Sciatic nerve (tissue), 2 donors: ENCODE measurements around the gene UBAP2. TPM values are rescaled to one million over a fixed set of nuclear protein-coding genes. Genes with fewer than 3 reads are reported as not detected.
"Not testable (repeated sequence)": the region's sequence is repeated elsewhere in the genome, so short reads cannot be mapped to it uniquely, and the experiment has no call there.

Experiments
- ATAC-seq: fragments of 200-7000 bp; cut with Tn5 transposase; one replicate; pipeline ENCODE4 v1.9.1; 2020; ENCODE audit warnings: mild to moderate bottlenecking, moderate library complexity
- DNase-seq: peaks from one replicate; pipeline ENCODE4 v3.0.0-alpha.2; 2020; ENCODE audit warnings: low spot score
- intact Hi-C: fragments of 100-400 bp; cut with DNase I; formaldehyde crosslinking; loops from one replicate; pipeline ENCODE4 v1.14.2; 2022
- total RNA-seq: library from RNA; stranded (reverse); fragmentation: NEBNext Ultra II Directional; extraction: Animal tissue kit (Norgen Biotek cat#: 25700); gene quantifications from one replicate; pipeline ENCODE4 v1.2.1, GENCODE V29; 2021
- donor health status: DM: no; HTN: no; CAD: no.
- donor health status: DM: no; HTN: no; CAD: no.

Gene UBAP2
- total RNA-seq, 1 donor from 2014 or later, result 54.0 TPM

DNA sequence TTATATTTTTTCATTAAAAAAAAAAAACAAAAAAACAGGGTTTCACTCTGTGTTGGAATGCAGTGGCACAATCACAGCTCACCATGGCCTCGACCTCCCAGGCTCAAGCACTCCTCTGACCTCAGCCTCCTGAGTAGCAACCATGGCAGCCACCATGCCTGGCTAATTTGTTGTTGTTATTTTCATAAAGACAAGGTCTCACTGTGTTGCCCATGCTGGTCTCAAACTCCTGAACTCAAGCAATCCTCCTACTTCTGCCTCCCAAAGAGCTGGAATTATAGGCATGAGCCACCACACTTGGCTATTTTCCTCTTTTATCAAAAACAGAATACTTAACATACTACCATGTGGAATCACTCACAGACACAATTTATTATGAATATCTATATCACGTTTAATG, 46.7 kb downstream of the UBAP2 start:
- no peak for ATAC-seq
- intact Hi-C loops, result no loop called here
- DNase-seq, result no peak

DNA sequence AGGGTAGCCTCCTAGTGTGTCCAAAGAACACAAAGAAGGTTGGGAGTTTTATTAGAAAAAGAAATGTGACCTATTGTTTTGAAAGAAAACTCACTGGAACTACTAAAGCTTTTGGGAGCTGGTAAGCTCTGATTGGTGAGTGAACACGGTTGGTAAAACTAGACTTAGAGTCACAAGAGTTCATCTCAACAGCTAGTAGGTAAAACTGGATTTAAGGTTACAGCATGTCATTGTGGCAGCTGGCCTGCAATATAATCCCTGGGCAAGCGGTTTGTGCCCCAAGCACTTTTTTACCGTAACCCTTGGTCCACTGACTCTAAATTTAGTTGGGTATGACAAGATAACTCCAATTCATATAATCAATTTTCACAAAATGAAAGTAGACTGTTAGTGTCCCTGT, 47.4 kb downstream of the UBAP2 start:
- intact Hi-C loops, result no loop called here
- DNase-seq (no peak), ATAC-seq (no peak)

DNA sequence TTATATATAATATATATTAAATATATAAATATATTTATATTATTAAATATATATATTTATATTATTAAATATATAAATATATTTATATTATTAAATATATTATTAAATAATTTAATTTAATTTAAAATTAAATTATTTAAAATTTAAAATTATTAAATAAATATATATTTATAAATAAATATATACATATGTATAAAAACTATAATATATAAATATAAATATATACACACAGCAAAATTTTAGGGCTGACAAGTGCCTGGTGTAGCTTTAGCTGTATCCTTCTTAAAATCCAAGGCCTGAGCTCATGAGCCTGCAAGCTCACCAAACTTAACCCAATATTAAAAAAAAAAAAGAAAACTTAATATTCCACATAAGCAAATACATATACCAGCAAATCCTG, 53.2 kb downstream of the UBAP2 start:
- ATAC-seq, result no peak
- no peak for DNase-seq
- intact Hi-C loops, result no loop called here

- intact Hi-C loops, result no loop called here
- DNase-seq (no peak), ATAC-seq (no peak)
Observed at GRCh38 chr9:33993104-33993503, 55.6 kb downstream of the UBAP2 start.

- intact Hi-C loops, result no loop called here
- ATAC-seq (no peak), DNase-seq (no peak)
Observed at GRCh38 chr9:33992632-33993031, 56.1 kb downstream of the UBAP2 start.

- intact Hi-C loops, result no loop called here
- no peak for ATAC-seq
- DNase-seq, result no peak
Observed at GRCh38 chr9:33988219-33988890, 60.3 kb downstream of the UBAP2 start.

DNA sequence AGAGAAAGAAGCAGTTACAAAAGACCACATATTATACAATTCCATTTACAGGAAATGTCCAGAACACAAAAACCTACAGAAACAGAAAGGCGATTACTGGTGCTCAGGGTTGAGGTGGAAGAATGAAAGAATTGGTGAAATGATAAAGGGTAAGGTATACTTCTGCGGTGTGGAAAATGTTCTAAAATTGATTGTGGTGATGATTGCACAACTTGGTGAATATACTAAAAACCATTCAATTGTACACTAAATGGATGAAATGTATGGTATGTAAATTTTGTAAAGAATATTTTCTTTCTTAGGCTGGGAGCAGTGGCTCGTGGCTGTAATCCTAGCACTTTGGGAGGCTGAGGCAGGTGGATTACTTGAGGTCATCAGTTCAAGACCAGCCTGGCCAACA, 72.3 kb downstream of the UBAP2 start:
- intact Hi-C loops, result no loop called here
- no peak for ATAC-seq
- no peak for DNase-seq

- ATAC-seq (no peak), DNase-seq (no peak)
- intact Hi-C loops, result no loop called here
Observed at GRCh38 chr9:33972698-33973097, 76.0 kb downstream of the UBAP2 start.

GRCh38 chr9:33964086-33964768, 84.5 kb downstream of the UBAP2 start:
- ATAC-seq, result no peak
- no peak for DNase-seq
- intact Hi-C loops, result no loop called here

GRCh38 chr9:33962468-33962867, 86.2 kb downstream of the UBAP2 start:
- intact Hi-C loops, DNase-seq, ATAC-seq: not testable (repeated sequence)

- DNase-seq (no peak), ATAC-seq (no peak)
- intact Hi-C loops, result no loop called here
Observed at GRCh38 chr9:33959725-33960124, 89.0 kb downstream of the UBAP2 start.

DNA sequence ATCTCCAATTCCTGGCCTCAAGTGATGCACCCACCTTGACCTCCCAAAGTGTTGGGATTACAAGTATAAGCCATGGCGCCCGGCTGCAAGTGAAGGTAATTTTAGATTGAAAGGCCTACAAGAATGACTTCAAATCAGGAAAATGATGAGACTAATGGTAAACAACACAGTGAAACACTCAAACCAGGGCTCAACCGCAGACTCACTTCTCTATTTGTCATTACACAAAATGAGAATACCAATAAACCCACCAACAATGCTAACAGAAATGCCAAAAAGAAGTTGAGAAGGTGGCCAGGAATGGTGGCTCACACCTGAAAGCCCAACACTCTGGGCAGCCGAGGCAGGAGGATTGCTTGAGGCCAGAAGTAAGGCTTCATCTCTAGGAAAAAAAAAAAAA, 92.1 kb downstream of the UBAP2 start:
- intact Hi-C loops, result no loop called here
- ATAC-seq (no peak), DNase-seq (no peak)

- ATAC-seq (no peak), DNase-seq (no peak)
- intact Hi-C loops, result no loop called here
Observed at GRCh38 chr9:33952066-33952465, 96.6 kb downstream of the UBAP2 start.

DNA sequence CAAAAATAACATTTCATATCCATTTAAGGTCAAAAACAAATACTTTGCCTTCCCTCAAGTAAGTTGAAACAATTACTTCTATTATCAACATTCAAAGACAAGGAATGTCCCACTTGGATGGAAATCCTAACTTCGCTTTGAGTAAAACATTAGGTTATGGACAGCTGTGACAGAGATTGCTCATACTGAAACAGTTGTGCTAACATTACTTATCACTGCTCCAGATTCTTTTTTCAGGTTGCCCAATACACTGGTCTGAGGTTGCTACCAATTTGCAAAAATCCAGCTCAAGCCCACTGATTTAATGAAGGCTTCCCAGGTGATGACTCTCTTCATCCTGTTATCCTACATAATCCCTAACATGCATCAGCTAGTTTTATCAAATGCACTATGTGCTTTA, 98.3 kb downstream of the UBAP2 start:
- intact Hi-C loops, result no loop called here
- DNase-seq (no peak), ATAC-seq (no peak)

DNA sequence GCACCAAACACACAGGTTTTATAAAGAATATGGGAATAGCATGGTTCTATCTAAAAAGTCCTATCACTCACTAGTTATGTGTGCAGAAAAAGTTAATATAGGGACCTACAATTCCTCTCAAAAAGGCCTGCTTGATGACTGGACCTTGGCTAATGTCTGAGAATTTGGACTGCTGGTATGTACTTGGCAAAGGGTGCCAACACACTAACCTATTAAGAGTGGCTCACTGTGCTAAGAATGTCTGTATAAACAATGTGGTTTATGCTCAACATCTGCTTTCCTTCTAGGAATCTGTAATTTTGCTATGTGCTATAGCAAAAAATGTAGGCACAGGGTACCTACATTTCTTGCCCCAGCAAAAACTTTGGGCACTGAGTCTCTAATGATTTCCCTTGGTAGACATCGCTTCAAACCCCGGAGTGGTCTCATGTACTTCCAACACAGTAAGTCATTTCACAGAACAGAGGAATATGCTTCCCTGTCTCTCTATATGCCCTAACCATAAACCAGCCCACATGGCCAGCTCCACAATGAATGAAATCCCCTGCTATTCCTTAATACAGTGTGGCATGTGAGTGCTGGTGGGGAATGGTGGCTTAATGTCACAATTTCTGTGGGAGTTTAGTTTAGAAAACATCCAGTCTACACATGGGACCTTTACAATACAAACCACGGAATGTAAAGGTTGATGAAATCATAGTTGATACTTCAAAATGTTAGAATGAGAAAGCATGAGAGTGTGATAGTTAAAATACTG, 101.7 kb downstream of the UBAP2 start:
- intact Hi-C loops, result loop anchor here (10.0 kb wide), 1 partner anchor 892 kb away; no protein-coding TSS in a partner anchor
- ATAC-seq (no peak), DNase-seq (no peak)

DNA sequence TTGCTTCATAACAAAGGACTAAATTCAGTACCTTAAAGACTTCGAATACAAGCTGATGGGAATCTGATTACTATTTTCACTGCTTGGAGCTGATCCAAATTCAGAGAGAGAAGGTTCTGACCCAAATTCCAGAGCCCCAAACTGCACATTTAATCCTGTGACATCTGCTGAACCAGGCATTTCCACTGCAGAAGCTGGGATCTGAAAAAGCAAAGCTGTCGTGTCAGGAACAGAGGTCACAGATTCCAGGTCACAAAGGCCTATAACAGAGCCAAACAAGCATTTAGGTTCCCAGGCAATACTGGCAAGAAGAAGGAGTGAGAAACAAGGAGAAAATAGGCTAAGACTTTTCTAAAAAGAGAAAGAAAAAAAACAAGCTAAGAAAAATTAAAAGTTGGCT, 105.3 kb downstream of the UBAP2 start:
- intact Hi-C loops, result loop anchor here (10.0 kb wide), 1 partner anchor 889 kb away; no protein-coding TSS in a partner anchor
- no peak for ATAC-seq
- DNase-seq, result no peak

DNA sequence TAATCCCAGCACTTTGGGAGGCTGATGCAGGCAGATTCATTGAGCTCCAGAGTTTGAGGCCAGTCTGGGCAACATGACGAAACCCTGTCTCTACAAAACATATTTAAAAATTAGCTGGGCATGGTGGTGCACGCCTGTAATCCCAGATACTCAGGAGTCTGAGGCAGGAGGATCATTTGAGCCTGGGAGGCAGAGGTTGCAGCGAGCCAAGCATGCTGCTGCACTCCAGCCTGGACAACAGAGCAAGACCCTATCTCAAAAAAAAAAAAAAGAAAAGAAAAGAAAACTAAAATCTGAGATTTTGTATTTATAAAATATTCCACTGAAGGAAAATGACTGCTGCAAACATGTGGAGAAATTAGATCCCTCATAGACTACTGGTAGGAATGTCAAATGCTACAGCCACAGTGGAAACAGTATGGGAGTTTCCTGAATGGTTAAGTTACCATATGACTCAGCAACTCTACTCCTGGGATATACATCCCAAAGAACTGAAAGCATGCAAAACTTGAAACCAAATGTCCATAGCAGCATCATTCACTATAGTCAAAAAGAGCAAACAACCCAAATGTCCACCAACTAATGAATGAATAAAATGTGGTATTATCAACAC, 106.1 kb downstream of the UBAP2 start:
- DNase-seq, result no peak
- ATAC-seq, result no peak
- intact Hi-C loops, result loop anchor here (10.0 kb wide), 1 partner anchor 888 kb away; no protein-coding TSS in a partner anchor

GRCh38 chr9:33939924-33940874, 108.5 kb downstream of the UBAP2 start:
- intact Hi-C loops, result loop anchor here (10.0 kb wide), 1 partner anchor 885 kb away; no protein-coding TSS in a partner anchor
- DNase-seq (no peak), ATAC-seq (no peak)
